Measurements from ENCODE around the gene LONRF3. TPM values are rescaled to one million over a fixed set of nuclear protein-coding genes. Genes with fewer than 3 reads are reported as not detected.

Gene LONRF3
- polyA plus RNA-seq, 1 donor (not counting 4 experiments of a cell fraction or from before 2014, with no cell fraction given) = not detected

- dilution Hi-C loops (cut with MboI; ENCODE audit: extremely low pct_ligation_motif_present, low sequenced_read_pairs) = no loop called here
- Histone ChIP-seq H3K4me2 (ENCODE audit: control insufficient read depth, extremely low read depth, insufficient read depth, low read depth, low read length) (no peak overlapping the region), H3K36me3 (ENCODE audit: control insufficient read depth in 2 of 2, extremely low read depth in 1 of 2, insufficient read depth in 2 of 2, low read length in 2 of 2) (no peaks in the 10 kb centered on the region), H4K20me1 (ENCODE audit: control insufficient read depth, extremely low read depth, insufficient read depth, low read length) (no peaks in the 10 kb centered on the region), H3K4me3 (ENCODE audit: control insufficient read depth in 2 of 3, extremely low read depth in 1 of 3, insufficient read depth in 2 of 3, low read depth in 1 of 3, low read length in 3 of 3) (no peak overlapping the region), H3K9me3 (ENCODE audit: control insufficient read depth, low read depth, low read length) (no peaks in the 10 kb centered on the region), H3K9me1 (ENCODE audit: control insufficient read depth, extremely low read depth, insufficient read depth, low read length) (no peaks in the 10 kb centered on the region), H3K27ac (ENCODE audit: control insufficient read depth, insufficient read depth, low read length) (no peak overlapping the region), H2AFZ (ENCODE audit: control insufficient read depth, low read length) (no peak overlapping the region), H3K79me2 (ENCODE audit: control insufficient read depth, insufficient read depth, low read length) (no peaks in the 10 kb centered on the region), H3K9ac (ENCODE audit: control insufficient read depth, extremely low read depth, insufficient read depth, low read length) (no peak overlapping the region), H3K27me3 (ENCODE audit: control insufficient read depth, extremely low read depth, insufficient read depth, low read length) (no peaks in the 10 kb centered on the region), H3K4me1 (ENCODE audit: control insufficient read depth, extremely low read depth, insufficient read depth, low read length) (no peaks in the 10 kb centered on the region)
- DNase-seq (ENCODE audit: low read depth, low spot score) (no peak), FAIRE-seq (no peak)
- TF ChIP-seq EZH2 (IDR thresholded peaks at IDR 0.05; ENCODE audit: low read length) (no peak), CTCF (optimal IDR thresholded peaks at IDR 0.05 in 1 of 3, IDR thresholded peaks at IDR 0.05 in 1 of 3, conservative IDR thresholded peaks at IDR 0.05 in 1 of 3; ENCODE audit: extremely low read depth in 1 of 3, insufficient read depth in 2 of 3, low read length in 3 of 3) (no peak)
Observed at GRCh38 chrX:118948270-118948669, 26.1 kb upstream of the LONRF3 start.

GRCh38 chrX:118961866-118962560 is 12.4 kb upstream of the LONRF3 start:
- Histone ChIP-seq H4K20me1 (ENCODE audit: control insufficient read depth, extremely low read depth, insufficient read depth, low read length) (no peaks in the 10 kb centered on the region), H3K79me2 (ENCODE audit: control insufficient read depth, insufficient read depth, low read length) (no peaks in the 10 kb centered on the region), H3K9me3 (ENCODE audit: control insufficient read depth, low read depth, low read length) (no peaks in the 10 kb centered on the region), H3K4me3 (ENCODE audit: control insufficient read depth in 2 of 3, extremely low read depth in 1 of 3, insufficient read depth in 2 of 3, low read depth in 1 of 3, low read length in 3 of 3) (no peak overlapping the region), H2AFZ (ENCODE audit: control insufficient read depth, low read length) (no peak overlapping the region), H3K27ac (ENCODE audit: control insufficient read depth, insufficient read depth, low read length) (no peak overlapping the region), H3K36me3 (ENCODE audit: control insufficient read depth in 2 of 2, extremely low read depth in 1 of 2, insufficient read depth in 2 of 2, low read length in 2 of 2) (no peaks in the 10 kb centered on the region), H3K4me2 (ENCODE audit: control insufficient read depth, extremely low read depth, insufficient read depth, low read depth, low read length) (no peak overlapping the region), H3K9ac (ENCODE audit: control insufficient read depth, extremely low read depth, insufficient read depth, low read length) (no peak overlapping the region), H3K9me1 (ENCODE audit: control insufficient read depth, extremely low read depth, insufficient read depth, low read length) (no peaks in the 10 kb centered on the region), H3K4me1 (ENCODE audit: control insufficient read depth, extremely low read depth, insufficient read depth, low read length) (no peaks in the 10 kb centered on the region), H3K27me3 (ENCODE audit: control insufficient read depth, extremely low read depth, insufficient read depth, low read length) (no peaks in the 10 kb centered on the region)
- dilution Hi-C loops (cut with MboI; ENCODE audit: extremely low pct_ligation_motif_present, low sequenced_read_pairs) = no loop called here
- no peak for TF ChIP-seq EZH2 (IDR thresholded peaks at IDR 0.05; ENCODE audit: low read length)
- TF ChIP-seq CTCF (optimal IDR thresholded peaks at IDR 0.05 in 1 of 3, IDR thresholded peaks at IDR 0.05 in 1 of 3, conservative IDR thresholded peaks at IDR 0.05 in 1 of 3; ENCODE audit: extremely low read depth in 1 of 3, insufficient read depth in 2 of 3, low read length in 3 of 3) = no peak
- FAIRE-seq (no peak), DNase-seq (ENCODE audit: low read depth, low spot score) (no peak)
